Trophoblast cell (in vitro differentiated cells and primary cell): Measurements from ENCODE around the gene PNMA6E.
A peak's percentile ranks its signal among the peaks of the same experiment; 100 is the strongest.

ENCODE experiments used
- DNase-seq, 2 donors: peaks; one replicate each; pipeline ENCODE4 v3.0.0-alpha.2; 2016
- H2AFZ ChIP-seq: 2 replicates; pipeline ENCODE4 v1.6.1; 2013; ENCODE audit warnings: low read length, moderate library complexity, mild to moderate bottlenecking; ENCODE audit not compliant: insufficient read depth, poor library complexity
- H2AK5ac ChIP-seq: 2 replicates; pipeline ENCODE4 v1.6.1; 2013; ENCODE audit warnings: mild to moderate bottlenecking, low read length
- H2BK120ac ChIP-seq: 2 replicates; pipeline ENCODE4 v1.6.1; 2013; ENCODE audit warnings: low read length, mild to moderate bottlenecking, moderate library complexity; ENCODE audit not compliant: insufficient read depth, poor library complexity
- H2BK12ac ChIP-seq: 2 replicates; pipeline ENCODE4 v1.6.1; 2013; ENCODE audit warnings: mild to moderate bottlenecking, low read length, moderate library complexity
- H2BK5ac ChIP-seq: 2 replicates; pipeline ENCODE4 v1.6.1; 2013; ENCODE audit warnings: low read length, low read depth, moderate library complexity, mild to moderate bottlenecking; ENCODE audit not compliant: poor library complexity
- H3K14ac ChIP-seq: 2 replicates; pipeline ENCODE4 v1.6.1; 2013; ENCODE audit warnings: mild to moderate bottlenecking, low read length
- H3K18ac ChIP-seq: 2 replicates; pipeline ENCODE4 v1.6.1; 2013; ENCODE audit warnings: mild to moderate bottlenecking, low read length
- H3K23ac ChIP-seq: 2 replicates; pipeline ENCODE4 v1.6.1; 2013; ENCODE audit warnings: low read length
- H3K27ac ChIP-seq: 2 replicates; pipeline ENCODE4 v1.5.1; 2013; ENCODE audit warnings: low read depth, mild to moderate bottlenecking, inconsistent platforms, low read length, moderate library complexity
- H3K27me3 ChIP-seq: 2 replicates; pipeline ENCODE4 v1.6.1; 2013; ENCODE audit warnings: inconsistent platforms, mild to moderate bottlenecking, low read length, moderate library complexity; ENCODE audit not compliant: insufficient read depth
- H3K36me3 ChIP-seq, 2 experiments: 1 replicate in 1 of 2; 2 replicates in 1 of 2; pipeline ENCODE4 v1.6.1; 2013; ENCODE audit warnings: low read length in 2 of 2, mild to moderate bottlenecking in 2 of 2, moderate library complexity in 1 of 2; ENCODE audit not compliant: insufficient read depth in 2 of 2, control insufficient read depth in 1 of 2
- H3K4ac ChIP-seq: 2 replicates; pipeline ENCODE4 v1.6.1; 2013; ENCODE audit warnings: low read depth, mild to moderate bottlenecking, low read length, moderate library complexity
- H3K4me1 ChIP-seq, 2 experiments: 1 replicate in 1 of 2; 2 replicates in 1 of 2; pipeline ENCODE4 v1.6.1; 2013; ENCODE audit warnings: low read length in 2 of 2, mild to moderate bottlenecking in 2 of 2, moderate library complexity in 1 of 2; ENCODE audit not compliant: insufficient read depth in 2 of 2, control insufficient read depth in 1 of 2
- H3K4me2 ChIP-seq: 2 replicates; pipeline ENCODE4 v1.6.1; 2013; ENCODE audit warnings: inconsistent platforms, mild to moderate bottlenecking, low read length, moderate library complexity
- H3K4me3 ChIP-seq: 2 replicates; pipeline ENCODE4 v1.5.1; 2013; ENCODE audit warnings: mild to moderate bottlenecking, low read depth, low read length, inconsistent platforms
- H3K79me1 ChIP-seq: one replicate; pipeline ENCODE4 v1.6.1; 2013; ENCODE audit warnings: low read length
- H3K79me2 ChIP-seq: 2 replicates; pipeline ENCODE4 v1.6.1; 2013; ENCODE audit warnings: low read length, mild to moderate bottlenecking; ENCODE audit not compliant: control insufficient read depth, insufficient read depth, poor library complexity
- H3K9ac ChIP-seq: 2 replicates; pipeline ENCODE4 v1.6.1; 2013; ENCODE audit warnings: mild to moderate bottlenecking, low read length
- H3K9me3 ChIP-seq: 2 replicates; pipeline ENCODE4 v1.6.1; 2013; ENCODE audit warnings: low read depth, mild to moderate bottlenecking, control low read depth, inconsistent platforms, low read length; ENCODE audit not compliant: insufficient read depth
- H4K12ac ChIP-seq: 2 replicates; pipeline ENCODE4 v1.6.1; 2013; ENCODE audit warnings: low read depth, mild to moderate bottlenecking, low read length, moderate library complexity
- H4K8ac ChIP-seq: 2 replicates; pipeline ENCODE4 v1.6.1; 2013; ENCODE audit warnings: low read depth, mild to moderate bottlenecking, low read length, moderate library complexity
- H4K91ac ChIP-seq: one replicate; pipeline ENCODE4 v1.6.1; 2013; ENCODE audit warnings: low read depth, mild to moderate bottlenecking, low read length, moderate library complexity
- WGBS: extraction: QIAGEN DNeasy Blood & Tissue Kit; methylation state at CpG from one replicate; pipeline ENCODE4 v1.1.7; 2013; ENCODE audit warnings: missing lambda C conversion rate; ENCODE audit not compliant: insufficient read length, insufficient coverage; ENCODE audit errors: extremely low coverage; 5-methylcytosine and 5-hydroxymethylcytosine counted together

Gene PNMA6E

DNA sequence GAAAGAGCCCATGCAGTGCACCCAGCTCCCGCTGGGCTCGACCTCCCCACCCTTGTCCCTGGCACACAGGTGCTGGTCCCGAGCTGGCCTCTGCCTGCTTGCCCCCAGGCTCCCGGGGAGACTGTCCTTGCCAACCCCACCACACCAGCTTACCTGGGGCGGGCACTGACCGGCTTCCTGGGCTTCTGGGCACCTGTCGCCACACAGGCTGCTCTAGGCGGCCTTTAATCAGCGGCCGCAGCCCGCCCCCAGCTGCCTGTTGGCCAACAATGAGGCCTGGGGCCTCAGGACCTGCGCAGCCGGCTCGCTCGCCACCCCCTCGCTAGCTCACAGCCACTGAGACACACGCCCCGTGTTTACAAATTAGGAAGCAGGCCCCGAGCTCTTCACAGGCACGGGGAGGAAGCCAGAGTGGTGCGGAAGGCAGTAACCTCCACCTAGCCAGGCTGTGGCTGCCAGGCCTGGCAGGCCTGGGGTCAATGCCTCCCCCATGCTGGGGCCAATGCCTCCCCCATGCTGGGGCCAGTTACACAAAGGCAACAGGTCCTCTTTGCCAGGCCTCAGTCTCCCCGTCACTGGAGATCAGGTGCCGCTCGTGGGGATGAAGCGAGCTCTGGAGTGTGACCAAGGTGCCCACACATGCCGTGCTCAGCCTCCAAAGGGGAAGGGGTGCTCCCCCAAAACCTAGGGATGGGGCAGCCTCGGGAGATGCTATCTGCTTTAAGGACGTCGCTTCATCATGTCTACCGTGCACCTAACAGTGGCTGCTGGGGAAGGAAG lies 44.9 kb upstream of the PNMA6E start, which contains the start of gene TREX2:
Gene TREX2, minus strand, starts transcription at position 201 of the 780 bp plus-strand sequence. CDS start 626 bp downstream, outside the sequence.
- Histone ChIP-seq H4K91ac (no peak within 1 kb of the TSS), H2BK12ac (no peak within 1 kb of the TSS), H2AK5ac (no peak within 1 kb of the TSS), H3K36me3 (peaks cover 4% of the 10 kb centered on the region in 2 experiments), H3K18ac (no peak within 1 kb of the TSS), H3K79me2 (no peaks in the 10 kb centered on the region), H2BK120ac (no peak within 1 kb of the TSS), H3K14ac (no peak within 1 kb of the TSS), H3K27me3 (no peaks in the 10 kb centered on the region), H2BK5ac (no peak within 1 kb of the TSS), H4K12ac (no peak within 1 kb of the TSS), H3K9me3 (no peaks in the 10 kb centered on the region), H3K27ac (no peak within 1 kb of the TSS), H4K8ac (no peak within 1 kb of the TSS), H3K4me1 (no peaks in the 10 kb centered on the region), H3K4me2 (no peak within 1 kb of the TSS), H3K9ac (no peak within 1 kb of the TSS), H2AFZ (no peak within 1 kb of the TSS), H3K79me1 (no peaks in the 10 kb centered on the region), H3K23ac (no peak within 1 kb of the TSS), H3K4me3 (no peak within 1 kb of the TSS), H3K4ac (no peak within 1 kb of the TSS)
- peak in 1 of 2 donors; percentile 16 for DNase-seq
- no CpG with 5 or more reads among the region's 30 CpGs for WGBS

- no peak overlapping the region for H4K8ac ChIP-seq
- no peak overlapping the region for H3K23ac ChIP-seq
- H3K79me1 ChIP-seq, result no peaks in the 10 kb centered on the region
- no peak overlapping the region for H3K4me2 ChIP-seq
- H2BK12ac ChIP-seq, result no peak overlapping the region
- H3K4me1 ChIP-seq, result no peaks in the 10 kb centered on the region
- no peaks in the 10 kb centered on the region for H3K9me3 ChIP-seq
- H2AK5ac ChIP-seq, result no peak overlapping the region
- H3K36me3 ChIP-seq, result peaks cover 4% of the 10 kb centered on the region in 2 experiments
- no peak overlapping the region for H3K18ac ChIP-seq
- H3K4me3 ChIP-seq, result no peak overlapping the region
- no peak overlapping the region for H3K9ac ChIP-seq
- H2BK120ac ChIP-seq, result no peak overlapping the region
- H3K27ac ChIP-seq, result no peak overlapping the region
- no peak overlapping the region for H4K91ac ChIP-seq
- WGBS, result no CpG with 5 or more reads among the region's 35 CpGs
- no peak overlapping the region for H3K4ac ChIP-seq
- no peak overlapping the region for H4K12ac ChIP-seq
- H3K14ac ChIP-seq, result no peak overlapping the region
- no peaks in the 10 kb centered on the region for H3K27me3 ChIP-seq
- no peaks in the 10 kb centered on the region for H3K79me2 ChIP-seq
- no peak overlapping the region for H2BK5ac ChIP-seq
- DNase-seq, result no peak
- no peak overlapping the region for H2AFZ ChIP-seq
Measured at GRCh38 chrX:153445106-153445855, 44.1 kb upstream of the PNMA6E start.

DNA sequence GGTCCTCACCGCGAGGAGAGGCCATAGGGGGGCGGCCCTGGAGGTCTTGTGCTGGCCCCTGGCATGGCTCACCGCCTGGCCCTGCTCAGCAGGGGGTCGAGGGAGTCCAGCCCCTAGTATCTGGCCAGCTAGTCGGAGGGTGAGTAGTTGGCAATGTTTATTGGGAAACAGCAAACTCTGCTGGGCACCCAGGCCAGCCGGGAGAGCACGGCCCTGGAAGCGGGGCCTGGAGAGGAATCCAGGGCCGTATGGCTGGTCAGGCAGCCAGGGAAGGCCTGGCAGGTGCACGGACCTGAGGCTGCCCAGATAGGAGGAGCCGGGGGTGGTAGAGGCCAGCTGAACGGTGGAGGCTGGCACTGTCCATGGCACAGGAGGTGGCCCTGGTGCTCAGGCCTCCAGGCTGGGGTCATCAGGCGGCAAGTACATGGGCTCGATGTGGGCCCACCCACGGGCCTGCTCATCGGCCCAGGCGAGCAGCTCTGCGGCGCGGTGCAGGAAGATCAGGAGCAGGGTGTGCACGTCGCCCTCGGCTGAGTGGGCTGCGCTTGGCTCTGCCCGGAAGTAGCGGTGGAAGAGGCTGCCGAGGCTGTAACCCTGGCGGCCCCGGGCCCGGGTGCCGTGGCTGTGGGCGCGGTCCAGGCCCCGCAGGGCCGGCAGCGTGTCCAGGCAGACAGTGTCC lies 43.3 kb upstream of the PNMA6E start:
- H3K23ac ChIP-seq, result no peak overlapping the region
- no peak overlapping the region for H4K8ac ChIP-seq
- peaks cover 0 to 1% of the 10 kb centered on the region in 2 experiments for H3K36me3 ChIP-seq
- H3K79me2 ChIP-seq, result no peaks in the 10 kb centered on the region
- H4K91ac ChIP-seq, result no peak overlapping the region
- no peak overlapping the region for H3K9ac ChIP-seq
- H2AFZ ChIP-seq, result no peak overlapping the region
- no peak overlapping the region for H2AK5ac ChIP-seq
- H3K4ac ChIP-seq, result no peak overlapping the region
- H3K4me2 ChIP-seq, result no peak overlapping the region
- no peak overlapping the region for H3K27ac ChIP-seq
- H3K27me3 ChIP-seq, result no peaks in the 10 kb centered on the region
- H2BK120ac ChIP-seq, result no peak overlapping the region
- H3K4me3 ChIP-seq, result no peak overlapping the region
- no peak overlapping the region for H3K18ac ChIP-seq
- WGBS, result no CpG with 5 or more reads among the region's 37 CpGs
- H3K79me1 ChIP-seq, result no peaks in the 10 kb centered on the region
- DNase-seq, result no peak
- H2BK5ac ChIP-seq, result no peak overlapping the region
- H2BK12ac ChIP-seq, result no peak overlapping the region
- no peaks in the 10 kb centered on the region for H3K4me1 ChIP-seq
- H3K14ac ChIP-seq, result no peak overlapping the region
- no peak overlapping the region for H4K12ac ChIP-seq
- no peaks in the 10 kb centered on the region for H3K9me3 ChIP-seq

DNA sequence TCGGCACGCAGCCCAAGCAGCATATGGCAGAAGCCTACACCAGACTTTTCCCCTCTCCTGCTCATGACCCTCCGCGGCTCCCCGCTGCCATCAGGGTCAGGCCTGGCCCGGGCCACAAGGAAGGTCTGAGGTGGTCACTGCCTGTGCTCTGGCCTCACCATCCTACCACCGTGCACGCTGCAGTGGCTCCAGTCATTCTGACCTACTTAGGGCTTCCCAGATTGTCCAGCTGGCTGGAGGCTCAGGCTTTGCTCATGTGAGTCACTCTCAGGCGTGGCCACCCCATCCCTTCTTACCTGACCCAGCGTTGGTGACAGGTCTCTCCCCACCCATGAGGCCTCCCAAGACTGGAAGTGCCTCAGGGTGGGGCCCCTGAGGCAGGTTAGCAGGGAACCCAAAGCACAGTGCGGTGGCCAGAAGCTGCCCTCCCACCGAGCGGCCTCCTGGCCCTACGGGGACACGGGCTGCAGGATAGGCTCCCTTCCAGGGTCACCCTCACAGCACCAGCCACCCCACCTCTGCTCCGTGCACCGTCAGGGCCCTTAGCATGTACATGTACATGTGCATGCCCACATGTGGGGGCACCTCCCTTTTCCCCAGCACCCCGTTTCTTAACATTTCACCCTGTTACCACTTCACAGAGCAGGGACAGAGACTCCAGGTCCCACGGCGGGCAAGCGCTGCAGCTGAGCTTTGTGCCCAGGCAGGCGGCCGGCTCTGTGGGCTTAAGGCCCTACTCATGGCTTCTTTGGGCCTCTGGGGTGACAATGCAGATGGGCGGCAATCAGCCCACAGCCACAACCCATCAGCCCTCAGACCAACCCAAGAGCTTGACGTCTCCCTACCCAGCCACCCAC lies 42.6 kb upstream of the PNMA6E start:
- Histone ChIP-seq H3K14ac (no peak overlapping the region), H2BK120ac (no peak overlapping the region), H4K12ac (peak overlapping the region; percentile 45), H3K4me1 (no peaks in the 10 kb centered on the region), H3K23ac (no peak overlapping the region), H2AK5ac (no peak overlapping the region), H2BK5ac (no peak overlapping the region), H4K8ac (no peak overlapping the region), H3K9me3 (no peaks in the 10 kb centered on the region), H3K4me3 (no peak overlapping the region), H3K4ac (no peak overlapping the region), H3K27me3 (no peaks in the 10 kb centered on the region), H3K9ac (no peak overlapping the region), H3K79me2 (no peaks in the 10 kb centered on the region), H2BK12ac (no peak overlapping the region), H3K36me3 (no peaks in the 10 kb centered on the region), H3K27ac (no peak overlapping the region), H3K79me1 (no peaks in the 10 kb centered on the region), H2AFZ (no peak overlapping the region), H3K18ac (no peak overlapping the region), H4K91ac (no peak overlapping the region), H3K4me2 (no peak overlapping the region)
- DNase-seq, result no peak
- WGBS, result no CpG with 5 or more reads among the region's 25 CpGs
